Hematopoietic multipotent progenitor cell (in vitro differentiated cells): ENCODE measurements around the gene ZBTB43. TPM values are rescaled to one million over a fixed set of nuclear protein-coding genes. Genes with fewer than 3 reads are reported as not detected.
"Not testable (repeated sequence)": the region's sequence is repeated elsewhere in the genome, so short reads cannot be mapped to it uniquely, and the experiment has no call there.

Experiments used
- DNase-seq, 3 donors: peaks; one replicate each; pipeline ENCODE4 v3.0.0-alpha.2; 2011 to 2015; ENCODE audit warnings: low read depth in 2 of 3, low spot score in 2 of 3
- total RNA-seq: library from RNA; depleted of rRNA; stranded (reverse); fragments of >200 nt; gene quantifications from one replicate; pipeline ENCODE4 v1.2.3, GENCODE V29; 2012

Gene ZBTB43
- total RNA-seq, 1 donor, result 8.6 TPM

DNA sequence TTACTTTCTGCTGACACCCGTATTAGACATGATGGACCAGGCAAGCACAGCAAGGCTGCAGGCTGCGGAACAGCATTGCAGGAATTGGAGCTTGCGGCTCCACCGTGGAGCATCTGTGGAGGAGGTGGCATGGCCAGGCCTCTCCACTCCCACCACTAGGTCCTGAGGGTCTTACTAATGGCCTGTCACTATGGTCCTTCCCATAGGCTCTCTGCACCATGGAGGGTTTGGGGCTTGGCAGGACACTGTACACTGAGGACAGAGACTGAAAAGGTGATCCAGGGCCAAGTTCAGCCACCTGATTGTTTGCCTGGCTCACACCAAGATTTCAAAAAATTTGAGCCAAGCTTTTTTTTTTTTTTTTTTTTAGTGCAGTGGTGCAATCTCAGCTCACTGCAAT is 14.3 kb upstream of the ZBTB43 start:
- DNase-seq, result no peak

DNA sequence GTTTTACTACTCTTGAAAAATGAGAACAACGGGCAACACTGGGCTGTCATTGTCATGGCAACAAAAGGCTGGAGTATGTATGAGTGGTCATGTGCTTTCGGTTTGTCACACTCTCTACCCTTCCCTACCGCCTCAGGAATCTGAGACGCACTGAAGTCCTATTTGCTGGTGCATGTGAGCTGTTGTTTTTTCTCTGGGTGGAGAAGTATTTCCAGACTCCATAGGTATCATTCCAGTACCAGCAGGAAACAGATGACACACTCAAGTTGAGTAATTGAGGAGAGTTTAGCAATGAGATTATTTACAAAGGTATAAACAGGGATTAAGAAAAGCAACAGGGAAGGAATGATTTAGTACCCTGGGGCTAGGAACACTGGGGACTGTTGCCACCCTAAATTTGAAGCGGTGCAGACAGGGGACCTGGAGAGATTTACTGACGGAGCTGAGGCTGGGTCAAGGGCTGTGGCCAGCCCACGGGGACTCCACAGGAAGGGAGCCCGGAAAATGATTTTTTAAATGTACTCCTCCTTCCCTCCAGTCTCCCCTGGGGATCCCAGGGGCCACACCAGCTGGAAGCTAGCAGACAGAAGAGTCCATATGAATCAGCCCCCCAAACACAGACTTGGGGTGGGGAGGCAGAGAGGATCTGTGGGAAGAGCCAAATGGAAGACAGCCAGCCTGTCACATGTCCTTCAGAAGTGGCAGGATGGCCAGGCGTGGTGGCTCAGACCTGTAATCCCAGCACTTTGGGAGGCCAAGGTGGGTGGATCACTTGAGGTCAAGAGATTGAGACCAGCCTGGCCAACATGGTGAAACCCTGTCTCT is 13.2 kb upstream of the ZBTB43 start:
- DNase-seq, result no peak

DNA sequence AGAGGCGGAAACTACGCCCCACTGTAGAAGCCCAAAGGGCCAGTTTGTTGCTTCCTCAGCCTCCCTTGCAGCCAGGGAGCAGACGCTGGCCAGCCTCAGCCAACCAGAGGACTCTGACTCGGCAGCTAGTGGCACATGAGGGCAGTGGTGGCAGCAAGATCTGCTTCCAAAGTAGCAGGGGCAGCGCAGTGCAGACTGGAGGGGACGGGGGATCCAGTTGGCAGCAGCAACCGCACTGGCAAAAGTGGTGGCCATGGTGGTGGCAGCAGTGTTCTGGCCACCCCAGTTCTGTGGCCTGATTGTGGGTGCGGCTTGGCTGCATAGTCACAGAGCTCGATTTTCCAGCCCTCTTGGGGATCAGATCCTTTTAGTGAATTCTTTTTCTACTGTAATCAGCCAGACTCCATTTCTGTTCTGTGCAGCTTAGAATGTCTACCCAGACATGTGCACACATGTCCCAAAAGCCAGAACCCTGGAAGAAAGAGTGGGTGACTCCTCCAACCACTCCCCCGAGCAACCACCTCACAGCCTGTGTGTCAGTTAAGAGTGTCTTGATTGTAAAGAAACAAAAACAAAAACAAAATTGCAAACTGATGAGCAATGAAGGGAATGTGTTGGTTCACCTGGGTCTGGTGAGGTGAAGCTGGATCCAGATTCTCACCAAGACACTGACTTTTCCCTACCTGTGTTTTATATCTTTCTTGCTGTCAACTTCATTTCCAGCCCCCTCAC is 11.0 kb upstream of the ZBTB43 start:
- no peak for DNase-seq

DNA sequence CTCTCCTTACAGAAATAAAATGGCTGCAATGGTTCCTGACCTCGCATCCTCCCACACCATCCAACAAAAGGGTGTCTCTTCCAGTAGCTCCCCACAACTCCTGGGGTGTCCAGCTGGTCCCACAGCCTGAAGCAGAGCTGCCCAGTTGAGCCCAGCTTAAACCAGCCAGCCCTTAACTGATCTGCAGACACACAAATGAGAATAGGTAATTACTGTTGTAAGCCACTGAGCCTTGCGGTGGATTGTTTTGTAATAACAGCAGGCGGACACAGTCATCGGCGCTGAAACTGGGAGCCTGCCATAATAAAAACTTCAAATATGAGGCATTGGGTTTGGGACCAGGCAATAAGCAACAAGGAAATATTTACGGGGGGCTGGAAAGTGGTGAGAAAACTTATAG is 10.4 kb upstream of the ZBTB43 start:
- DNase-seq, result no peak

DNA sequence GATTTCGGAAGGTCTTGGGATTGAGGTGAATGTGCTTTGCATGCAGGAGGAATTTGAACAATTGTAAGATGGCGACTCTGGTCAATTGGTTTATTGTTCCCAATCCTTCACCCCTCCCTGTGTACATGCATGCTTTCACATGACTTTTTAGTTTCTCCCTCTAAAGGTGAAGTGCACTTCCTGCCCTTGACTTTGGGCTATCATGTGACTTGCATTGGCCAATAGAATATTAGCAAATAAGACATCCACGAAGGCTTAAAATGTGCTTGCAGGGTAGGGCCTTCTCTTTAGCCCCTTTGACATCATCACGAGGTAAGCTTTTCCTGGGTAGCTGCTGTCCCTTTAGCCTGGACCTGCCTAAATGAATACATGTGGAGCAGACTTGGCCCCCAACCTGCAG is 8.1 kb upstream of the ZBTB43 start:
- DNase-seq, result no peak

DNA sequence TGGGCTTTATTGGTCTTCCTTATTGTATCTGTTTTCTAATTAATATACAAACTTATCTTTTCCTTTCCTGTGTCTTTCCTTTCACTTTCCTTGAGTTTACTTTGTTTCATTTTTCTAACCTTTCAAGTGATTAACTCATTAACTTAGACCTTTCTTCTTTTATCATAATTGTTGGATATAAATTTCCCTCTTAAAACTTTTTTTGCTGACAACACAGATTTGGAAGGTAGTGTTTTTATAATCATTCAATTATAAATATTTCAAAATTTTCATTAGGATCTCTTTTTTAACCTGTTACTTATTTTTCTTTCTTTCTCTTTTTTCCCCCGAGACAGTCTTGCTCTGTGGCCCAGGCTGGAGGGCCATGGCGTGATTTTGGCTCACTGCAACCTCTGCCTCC is 6.9 kb upstream of the ZBTB43 start:
- DNase-seq, result no peak

DNA sequence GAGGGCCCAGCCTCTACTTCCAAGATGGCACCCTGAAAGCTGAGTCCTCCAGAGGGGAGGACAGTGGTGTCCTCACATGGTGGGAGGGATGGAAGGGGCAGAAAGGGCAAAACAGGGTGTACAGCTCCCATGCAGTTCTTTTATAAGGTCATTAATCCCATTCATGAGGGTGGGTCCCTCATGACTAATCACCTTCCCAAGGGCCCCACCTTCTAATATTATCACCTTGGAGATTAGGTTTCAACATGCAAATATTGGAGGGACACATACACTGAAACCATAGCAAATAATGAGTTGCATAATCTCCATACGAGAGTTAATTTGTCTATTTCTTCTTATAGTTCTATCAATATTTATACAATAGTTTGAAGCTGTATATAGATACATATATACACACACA is 5.8 kb upstream of the ZBTB43 start:
- no peak for DNase-seq

DNA sequence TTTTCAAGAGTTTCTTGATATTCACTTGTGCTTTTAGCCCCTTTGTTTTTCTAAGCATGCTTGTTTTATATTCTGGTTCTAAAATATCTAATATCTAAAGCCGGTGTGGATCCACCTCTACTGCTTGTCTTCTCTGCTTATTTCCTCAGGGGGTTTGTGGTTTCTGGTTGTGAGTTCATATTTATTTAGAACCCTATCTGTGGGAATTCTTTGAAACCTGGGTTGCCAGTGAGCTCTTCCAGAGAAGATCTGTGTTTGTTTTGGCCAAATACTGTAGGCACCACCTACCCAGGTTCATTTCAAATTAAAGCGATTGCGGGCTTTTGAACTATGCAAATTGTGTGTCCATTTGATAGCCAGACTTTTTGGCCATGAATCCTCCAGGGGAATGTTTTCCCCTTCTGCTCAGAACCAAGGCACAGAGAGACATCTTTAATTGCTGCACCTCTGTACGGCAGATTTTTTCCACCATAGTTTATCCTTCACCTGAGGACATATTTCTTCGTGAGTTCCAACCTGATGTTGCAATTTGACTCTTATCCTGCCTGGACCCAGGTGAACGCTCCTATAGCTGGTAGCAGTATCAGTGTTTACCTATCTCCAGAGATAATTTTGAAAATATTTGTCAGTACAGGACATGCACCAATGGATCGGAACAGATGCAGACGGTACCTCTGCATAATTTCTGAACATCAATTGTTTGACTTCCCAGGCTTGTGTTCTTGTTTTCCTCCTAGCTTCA is 2.4 kb upstream of the ZBTB43 start:
- no peak for DNase-seq

DNA sequence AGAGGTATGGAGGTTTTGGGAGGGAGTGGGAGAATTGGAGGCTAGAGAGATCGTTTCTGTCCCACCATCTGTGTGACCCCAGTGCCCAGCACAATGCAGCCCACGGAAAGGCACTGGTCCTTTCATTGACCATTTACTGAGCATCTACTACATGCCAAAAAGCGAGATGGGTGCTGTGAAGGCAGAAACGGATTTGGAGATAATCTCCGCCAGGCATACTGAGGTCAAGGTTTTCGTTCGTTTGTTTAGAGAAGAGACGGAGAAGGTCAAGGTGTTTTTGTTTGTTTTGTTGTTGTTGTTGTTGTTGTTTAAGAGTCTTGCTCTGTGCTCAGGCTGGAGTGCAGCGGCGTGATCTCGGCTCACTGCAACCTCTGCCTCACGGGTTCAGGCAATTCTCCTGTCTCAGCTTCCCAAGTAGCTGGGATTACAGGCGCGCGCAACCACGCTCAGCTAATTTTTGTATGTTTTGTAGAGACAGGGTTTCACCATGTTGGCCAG is 593 bp upstream of the ZBTB43 start:
- DNase-seq, result no peak

DNA sequence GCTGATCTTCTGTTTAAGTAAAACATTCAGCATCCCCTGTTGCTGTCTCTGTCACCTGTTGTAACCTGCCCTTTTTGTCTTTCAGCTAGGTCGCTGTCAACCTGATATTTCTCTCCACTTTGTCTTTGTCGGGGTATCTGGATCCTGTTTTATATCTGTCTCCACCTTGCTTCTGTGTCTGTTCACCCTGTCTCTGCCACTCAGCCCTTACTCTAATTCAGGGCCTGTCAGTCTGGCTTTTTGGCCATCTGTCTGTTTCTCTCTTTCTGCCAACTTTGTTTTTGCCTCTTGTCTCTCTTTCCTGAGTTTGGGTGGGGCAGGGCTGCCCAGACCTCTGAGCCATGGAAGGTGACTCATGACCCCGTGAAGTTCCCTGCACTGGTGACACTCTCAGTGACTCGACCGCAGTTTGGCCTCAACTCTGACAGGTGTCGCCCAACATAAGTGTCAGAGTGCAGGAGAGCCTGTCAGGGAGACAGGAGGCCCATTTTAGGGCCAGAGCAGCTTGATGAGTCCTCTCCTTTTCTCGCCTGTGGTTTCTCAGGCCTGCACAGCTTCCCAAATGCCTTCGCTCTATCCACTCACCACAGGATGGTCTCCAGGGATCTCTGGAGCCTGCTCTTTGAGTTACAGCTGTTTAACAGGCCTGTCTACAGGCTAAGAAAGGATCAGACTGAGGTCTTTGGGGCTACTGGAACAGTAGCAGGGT is 868 bp downstream of the ZBTB43 start:
- peak; percentile 23 to 88 (median 85) for DNase-seq

DNA sequence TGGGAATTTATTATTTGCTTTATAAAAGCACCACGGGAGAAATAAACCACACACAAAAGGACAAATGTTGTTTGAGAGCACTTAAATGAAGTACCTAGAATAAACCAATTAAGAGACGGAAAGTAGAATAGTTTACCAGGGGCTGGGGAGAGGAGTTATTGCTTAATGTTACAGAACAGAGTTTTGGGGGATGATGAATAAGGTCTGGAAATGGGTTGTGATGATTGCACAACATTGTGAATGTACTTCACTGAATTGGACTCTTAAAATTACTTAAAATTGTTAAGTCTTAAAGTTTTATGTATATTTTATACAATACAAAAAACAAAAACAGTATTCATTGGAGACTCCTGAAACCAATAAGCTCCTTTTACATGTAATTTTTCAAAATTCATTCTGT is 1.5 kb downstream of the ZBTB43 start:
- no peak for DNase-seq

DNA sequence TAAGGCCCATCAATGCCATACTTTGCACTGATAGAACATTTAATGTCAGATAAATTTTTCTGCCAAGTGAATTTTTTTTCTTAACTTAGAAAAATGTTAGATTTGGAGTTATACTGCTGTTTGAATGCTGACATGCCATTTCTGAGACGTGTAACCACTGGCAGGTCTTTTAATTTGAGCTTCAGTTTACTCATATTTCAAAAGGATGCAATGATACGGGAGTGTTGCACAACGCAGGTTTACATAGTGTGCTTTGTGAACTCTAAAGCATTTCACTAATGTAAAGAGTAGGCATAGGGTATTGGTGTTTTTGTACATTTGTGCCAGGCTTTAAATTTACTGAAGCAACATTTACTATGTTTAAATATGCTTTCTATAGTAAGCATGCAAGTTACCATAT is 4.2 kb downstream of the ZBTB43 start:
- no peak for DNase-seq

DNA sequence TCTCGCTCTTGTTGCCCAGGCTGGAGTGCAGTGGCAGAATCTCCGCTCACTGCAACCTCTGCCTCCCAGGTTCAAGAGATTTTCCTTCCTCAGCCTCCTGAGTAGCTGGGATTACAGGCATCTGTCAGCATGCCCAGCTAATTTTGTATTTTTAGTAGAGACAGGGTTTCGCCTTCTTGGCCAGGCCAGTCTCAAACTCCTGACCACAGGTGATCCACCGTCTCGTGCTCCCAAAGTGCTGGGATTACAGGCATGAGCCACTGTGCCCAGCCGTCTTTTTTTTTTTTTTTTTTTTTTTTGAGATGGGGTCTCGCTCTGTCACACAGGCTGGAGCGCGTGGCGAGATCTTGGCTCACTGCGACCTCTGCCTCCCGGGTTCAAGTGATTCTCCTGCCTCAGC is 5.4 kb downstream of the ZBTB43 start:
- DNase-seq, result not testable (repeated sequence)

DNA sequence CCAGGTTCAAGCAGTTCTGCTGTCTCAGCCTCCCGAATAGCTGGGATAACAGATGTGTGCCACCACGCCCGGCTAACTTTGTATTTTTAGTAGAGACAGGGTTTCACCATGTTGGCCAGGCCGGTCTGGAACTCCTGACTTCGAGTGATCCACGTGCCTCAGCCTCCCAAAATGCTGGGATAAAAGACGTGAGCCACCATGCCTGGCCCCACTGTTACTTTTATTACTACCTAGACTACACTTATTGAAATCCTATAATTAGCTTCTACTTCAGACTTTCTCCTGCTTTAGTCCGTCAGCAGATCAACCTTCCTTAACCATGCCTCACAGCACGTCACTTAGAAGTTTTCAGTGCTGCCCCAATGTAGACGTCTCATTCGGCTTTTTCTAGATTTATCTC is 8.2 kb downstream of the ZBTB43 start:
- DNase-seq, result no peak

DNA sequence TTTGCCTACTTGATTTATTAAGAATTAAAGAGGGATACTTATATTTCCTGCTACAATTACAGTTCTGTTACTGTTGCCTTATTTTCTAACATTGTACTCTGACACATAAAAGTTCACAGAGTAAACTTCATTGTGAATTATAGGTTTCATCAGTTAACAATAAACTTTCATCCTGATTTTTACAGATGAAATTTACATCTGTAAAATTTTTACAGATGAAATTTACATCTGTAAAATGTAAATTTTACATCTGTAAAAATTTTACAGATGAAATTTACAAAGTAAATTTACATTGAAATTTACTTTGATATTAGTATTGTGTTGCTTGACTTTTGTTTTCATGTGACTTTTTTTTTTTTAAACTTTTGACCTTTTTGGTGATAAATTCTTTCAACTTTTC is 9.3 kb downstream of the ZBTB43 start:
- no peak for DNase-seq

DNA sequence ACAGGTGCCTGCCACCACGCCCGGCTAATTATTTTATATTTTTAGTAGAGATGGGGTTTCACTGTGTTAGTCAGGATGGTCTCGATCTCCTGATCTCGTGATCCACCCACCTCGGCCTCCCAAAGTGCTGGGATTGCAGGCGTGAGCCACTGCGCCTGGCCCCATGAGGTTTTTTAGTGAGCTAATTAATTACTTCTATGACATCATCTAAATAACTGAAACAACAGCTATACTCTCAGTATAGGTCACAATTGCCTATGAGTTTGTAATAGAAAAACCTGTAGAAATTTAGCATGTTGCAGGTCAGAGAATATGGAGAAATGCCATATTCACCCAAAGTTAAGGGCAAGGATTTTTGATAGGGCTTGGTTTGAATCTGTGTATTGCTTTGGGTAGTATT is 12.8 kb downstream of the ZBTB43 start:
- DNase-seq, result not testable (repeated sequence)

DNA sequence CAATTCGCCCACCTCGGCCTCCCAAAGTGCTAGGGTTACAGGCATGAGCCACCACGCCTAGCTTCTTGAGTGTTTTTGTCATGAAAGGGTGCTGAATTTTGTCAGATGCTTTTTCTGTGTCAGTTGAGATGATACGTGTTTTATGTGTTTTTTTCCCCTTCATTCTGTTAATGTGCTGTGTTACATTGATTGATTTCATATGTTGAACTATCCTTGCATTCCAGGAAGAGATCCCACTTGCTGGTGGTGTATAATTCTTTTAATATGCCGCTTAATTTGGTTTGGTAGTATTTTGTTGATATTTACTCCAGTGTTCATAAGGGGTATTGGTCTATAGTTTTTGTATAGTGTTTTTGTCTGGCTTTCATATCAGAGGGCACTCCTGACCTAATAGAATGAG is 13.6 kb downstream of the ZBTB43 start:
- DNase-seq, result no peak

DNA sequence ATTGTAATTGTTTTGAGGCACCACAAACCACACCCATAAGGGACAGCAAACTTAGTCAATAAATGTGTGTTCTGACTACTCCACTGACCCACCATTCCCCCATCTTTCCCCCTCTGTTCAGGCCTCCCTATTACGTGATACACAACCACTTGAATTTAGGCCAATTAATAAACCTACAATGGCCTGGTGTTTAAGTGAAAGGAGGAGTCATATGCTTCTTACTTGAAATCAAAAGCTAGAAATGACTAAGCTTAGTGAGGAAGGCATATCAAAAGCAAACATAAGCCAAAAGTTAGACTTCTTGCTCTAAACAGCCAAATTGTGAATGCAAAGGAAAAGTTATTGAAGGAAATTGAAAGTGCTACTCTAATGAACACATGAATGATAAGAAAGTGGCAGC is 14.6 kb downstream of the ZBTB43 start:
- DNase-seq, result no peak

DNA sequence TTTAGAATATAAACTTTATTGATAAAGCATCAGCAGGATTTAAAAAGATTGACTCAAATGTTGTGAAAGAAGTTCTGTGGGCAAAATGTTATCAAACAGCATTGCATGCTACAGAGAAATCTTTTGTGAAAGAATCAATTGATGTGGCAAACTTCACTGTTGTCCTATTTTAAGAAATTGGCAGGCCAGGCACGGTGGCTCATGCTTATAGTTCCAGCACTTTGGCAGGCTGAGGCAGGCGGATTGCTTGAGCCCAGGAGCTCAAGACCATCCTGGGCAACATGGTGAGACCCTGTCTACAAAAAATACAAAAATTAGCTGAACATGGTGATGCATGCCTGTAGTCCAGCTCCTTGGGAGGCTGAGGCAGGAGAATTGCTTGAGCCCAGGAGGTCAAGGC is 17.4 kb downstream of the ZBTB43 start:
- no peak for DNase-seq

DNA sequence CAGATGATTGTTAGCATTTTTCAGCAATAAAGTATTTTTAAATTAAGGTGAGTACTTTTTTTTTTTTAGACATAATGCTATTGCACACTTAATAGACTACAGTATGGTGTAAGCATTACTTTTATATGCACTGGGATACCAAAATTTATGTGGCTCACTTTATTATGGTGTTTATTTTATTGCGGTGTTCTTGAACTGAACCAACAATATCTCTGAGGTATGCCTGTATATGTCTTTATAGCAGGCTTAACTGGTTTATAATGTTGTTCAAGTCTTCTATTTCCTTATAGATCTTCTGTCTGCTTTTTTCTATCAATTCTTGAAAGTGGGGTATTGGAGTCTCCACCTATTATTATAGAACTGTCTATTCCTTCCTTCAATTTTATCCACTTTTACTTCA is 18.0 kb downstream of the ZBTB43 start:
- DNase-seq, result no peak

DNA sequence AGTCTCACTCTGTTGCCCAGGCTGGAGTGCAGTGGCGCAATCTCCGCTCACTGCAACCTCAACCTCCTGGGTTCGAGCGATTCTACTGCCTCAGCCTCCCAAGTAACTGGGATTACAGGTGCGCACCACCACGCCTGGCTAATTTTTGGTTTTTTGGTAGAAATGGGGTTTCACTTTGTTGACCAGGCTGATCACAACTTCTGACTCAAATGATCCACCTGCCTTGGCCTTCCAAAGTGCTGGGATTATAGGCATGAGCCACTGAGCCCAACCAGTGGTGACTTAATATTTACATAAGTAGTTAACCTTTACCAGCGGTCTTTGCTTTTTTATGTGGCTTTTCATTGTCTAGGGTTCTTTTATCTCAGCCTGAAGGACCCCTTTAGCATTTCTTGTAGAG is 19.2 kb downstream of the ZBTB43 start:
- DNase-seq, result not testable (repeated sequence)
